AML-193 (cell line): ENCODE data around the gene SMAD7.
"Not testable (repeated sequence)": the region's sequence is repeated elsewhere in the genome, so short reads cannot be mapped to it uniquely, and the experiment has no call there.

ENCODE experiments used
- DNase-seq, 2 experiments: peaks; one replicate each; lab custom pipeline; 2025; lab: John Stamatoyannopoulos, UW

SMAD7 gene

DNA sequence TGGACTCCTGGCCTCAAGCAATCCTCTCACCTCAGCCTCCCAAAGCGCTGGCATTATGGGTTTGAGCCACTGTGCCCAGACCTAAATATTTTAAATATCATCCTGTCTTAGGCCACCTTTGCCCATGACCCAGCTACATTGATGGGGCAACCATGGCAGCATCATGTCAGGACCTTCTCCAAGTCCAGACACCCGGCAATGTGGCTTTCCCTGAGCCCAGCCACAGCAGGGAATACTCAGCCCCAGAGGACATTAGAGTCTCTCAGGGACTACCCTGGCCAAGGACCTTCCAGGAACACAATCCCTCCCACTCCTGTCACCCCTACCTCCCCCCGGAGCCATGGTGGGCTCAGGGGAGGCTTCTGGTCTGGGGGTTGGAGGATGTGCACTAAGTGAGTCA is 72.8 kb downstream of the SMAD7 start:
- DNase-seq = no peak

- no peak for DNase-seq
Measured at GRCh38 chr18:48876590-48876989, 74.2 kb downstream of the SMAD7 start.

- no peak for DNase-seq
Measured at GRCh38 chr18:48875942-48876511, 74.7 kb downstream of the SMAD7 start.

- DNase-seq = no peak
Measured at GRCh38 chr18:48875314-48875941, 75.3 kb downstream of the SMAD7 start.

GRCh38 chr18:48874701-48875162 is 76.0 kb downstream of the SMAD7 start:
- no peak for DNase-seq

DNA sequence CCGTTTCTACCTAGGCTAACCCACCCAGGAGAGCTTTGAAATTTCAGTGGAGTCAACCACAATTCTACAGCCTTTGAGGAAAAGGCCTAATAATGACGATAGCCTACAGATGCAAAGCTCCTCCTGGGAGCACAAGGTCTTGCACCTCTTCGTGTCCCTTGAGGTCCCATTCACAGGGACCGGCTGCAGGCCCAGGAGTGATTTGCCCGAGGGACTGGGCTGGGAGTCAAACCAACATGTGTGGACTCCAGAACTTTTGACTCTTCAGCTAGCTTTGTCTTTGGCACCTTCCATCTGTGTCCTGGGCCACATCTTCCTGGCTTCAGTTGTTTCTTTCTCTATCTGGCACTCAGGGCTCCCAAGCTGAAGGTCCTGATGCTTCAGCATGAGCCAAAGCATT is 76.5 kb downstream of the SMAD7 start:
- no peak for DNase-seq

DNA sequence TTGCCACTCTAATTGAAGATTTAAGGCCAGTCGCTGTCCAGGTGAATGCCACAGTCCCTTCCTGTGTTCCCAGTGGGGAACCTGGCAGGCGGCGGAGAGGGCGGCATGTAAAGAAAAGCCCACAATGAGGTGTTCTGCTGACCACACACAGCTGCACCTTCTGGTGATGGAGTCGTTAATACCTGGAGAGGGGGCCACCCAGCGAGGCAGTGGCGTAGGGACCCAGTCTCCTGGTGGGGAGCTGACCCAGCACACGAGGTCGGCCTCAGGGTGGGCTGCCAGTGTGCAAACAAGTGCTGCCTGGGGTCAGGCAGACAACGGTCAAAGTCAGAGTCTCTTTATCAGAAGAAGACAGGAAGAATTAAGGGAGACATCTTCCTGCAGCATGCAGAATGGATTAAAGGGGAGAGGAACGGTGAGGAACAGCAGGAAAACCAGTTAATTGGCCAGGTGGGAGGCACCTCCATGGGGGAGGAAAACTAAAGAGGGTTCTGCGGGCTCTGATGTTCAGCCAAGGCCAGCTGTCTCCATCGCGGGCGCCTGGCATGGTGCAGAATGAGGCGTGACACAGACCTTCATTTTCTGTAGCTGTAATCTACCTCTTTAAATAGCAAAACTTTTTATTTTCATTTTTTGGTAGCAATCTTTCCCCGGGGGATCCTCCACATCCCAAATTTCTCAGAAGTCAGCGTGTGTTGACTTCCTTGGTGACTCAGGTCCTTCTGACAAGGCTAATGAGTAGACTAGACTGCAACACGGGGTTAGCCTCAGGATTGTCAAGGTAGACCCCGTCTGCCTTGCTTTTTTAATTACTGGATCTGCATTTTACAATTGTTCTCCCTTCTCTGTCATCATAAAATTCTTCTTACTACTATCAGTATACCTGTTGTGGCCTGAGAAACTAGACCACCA is 78.3 kb downstream of the SMAD7 start:
- DNase-seq = no peak

GRCh38 chr18:48871391-48872166 is 79.2 kb downstream of the SMAD7 start:
- no peak for DNase-seq

- not testable (repeated sequence) for DNase-seq
Measured at GRCh38 chr18:48870926-48871325, 79.8 kb downstream of the SMAD7 start.
